NCI-H526 (cell line): ENCODE results near the gene ANAPC5.
"Not testable (repeated sequence)": the region's sequence is repeated elsewhere in the genome, so short reads cannot be mapped to it uniquely, and the experiment has no call there.

Source experiments
- DNase-seq, 2 experiments: peaks; one replicate each; lab custom pipeline; 2025; lab: John Stamatoyannopoulos, UW

The ANAPC5 gene

GRCh38 chr12:121285856-121286255 is 66.4 kb downstream of the ANAPC5 start:
- DNase-seq = no peak

DNA sequence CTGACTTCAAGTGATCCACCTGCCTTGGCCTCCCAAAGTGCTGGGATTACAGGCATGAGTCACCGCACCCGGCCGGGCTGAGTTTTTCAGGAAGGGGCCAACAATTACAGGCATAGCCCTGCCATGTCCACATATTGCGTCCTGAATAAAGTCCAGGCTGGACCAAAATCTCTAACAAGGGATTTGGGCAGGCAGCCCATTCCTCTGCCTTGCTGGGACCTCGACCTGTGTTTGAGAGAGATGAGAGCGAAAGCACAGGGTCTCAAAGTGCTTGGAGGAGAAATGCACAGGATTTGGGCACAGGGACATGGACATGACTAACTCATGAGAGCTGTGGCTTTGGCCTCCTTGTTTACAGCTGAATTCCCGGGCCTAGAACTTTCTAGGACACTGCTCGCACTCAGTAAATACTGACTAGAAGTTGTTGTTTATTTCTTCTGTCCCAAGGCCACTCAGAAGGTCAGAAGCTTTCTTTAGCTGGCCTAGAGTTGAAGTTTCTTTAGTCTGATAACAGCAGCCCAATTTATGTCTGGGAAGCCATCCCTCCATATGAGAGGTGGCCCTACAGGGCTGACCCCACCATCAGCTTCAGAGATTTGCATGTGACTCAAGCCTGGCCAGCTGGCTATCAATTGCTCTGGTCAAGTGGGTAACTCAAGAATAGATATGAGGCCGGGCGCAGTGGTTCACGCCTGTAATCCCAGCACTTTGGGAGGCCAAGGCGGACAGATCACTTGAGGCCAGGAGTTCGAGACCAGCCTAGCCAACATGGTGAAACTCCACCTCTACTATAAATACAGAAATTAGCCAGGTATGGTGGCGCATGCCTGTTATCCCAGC is 67.4 kb downstream of the ANAPC5 start:
- no peak for DNase-seq

GRCh38 chr12:121283841-121284240 is 68.4 kb downstream of the ANAPC5 start:
- no peak for DNase-seq

DNA sequence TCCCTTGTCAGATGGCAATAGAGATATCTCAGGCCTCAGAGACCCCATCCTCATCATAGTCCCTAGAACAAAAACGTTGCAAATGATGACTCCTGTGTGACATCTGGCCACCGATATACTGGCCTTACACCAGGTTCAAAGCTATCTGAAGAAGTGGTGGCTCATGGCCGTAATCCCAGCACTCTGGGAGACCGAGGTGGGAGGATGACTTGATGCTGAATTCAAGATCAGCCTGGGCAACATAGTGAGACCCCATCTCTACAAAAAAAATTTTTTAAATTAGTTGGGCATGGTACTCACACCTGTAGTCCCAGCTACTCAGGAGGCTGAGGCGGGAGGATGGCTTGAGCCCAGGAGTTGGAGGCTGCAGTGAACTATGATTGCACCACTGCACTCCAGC is 68.8 kb downstream of the ANAPC5 start:
- DNase-seq = no peak

GRCh38 chr12:121282910-121283309 is 69.3 kb downstream of the ANAPC5 start:
- DNase-seq = not testable (repeated sequence)

- no peak for DNase-seq
These were observed 70.0 kb downstream of the ANAPC5 start for GRCh38 chr12:121282072-121282742.

DNA sequence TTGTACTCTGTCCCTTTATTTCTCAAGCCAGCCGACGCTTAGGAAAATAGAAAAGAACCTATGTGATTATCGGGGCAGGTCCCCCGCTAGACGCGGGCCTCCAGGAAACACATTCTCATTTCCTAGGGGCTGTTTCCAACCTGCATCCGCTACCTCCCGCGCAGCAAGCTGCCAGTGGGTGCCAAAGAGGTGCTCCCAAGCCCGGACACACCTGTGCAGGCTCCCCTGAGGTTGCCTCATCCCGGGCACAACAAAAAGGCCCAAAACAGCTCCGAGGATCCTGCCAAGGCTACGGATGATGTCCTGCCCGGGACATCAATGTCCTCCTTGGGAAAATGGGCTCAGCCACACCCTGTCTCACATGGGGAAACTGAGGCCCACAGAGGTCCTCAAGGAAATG is 71.1 kb downstream of the ANAPC5 start:
- not testable (repeated sequence) for DNase-seq

DNA sequence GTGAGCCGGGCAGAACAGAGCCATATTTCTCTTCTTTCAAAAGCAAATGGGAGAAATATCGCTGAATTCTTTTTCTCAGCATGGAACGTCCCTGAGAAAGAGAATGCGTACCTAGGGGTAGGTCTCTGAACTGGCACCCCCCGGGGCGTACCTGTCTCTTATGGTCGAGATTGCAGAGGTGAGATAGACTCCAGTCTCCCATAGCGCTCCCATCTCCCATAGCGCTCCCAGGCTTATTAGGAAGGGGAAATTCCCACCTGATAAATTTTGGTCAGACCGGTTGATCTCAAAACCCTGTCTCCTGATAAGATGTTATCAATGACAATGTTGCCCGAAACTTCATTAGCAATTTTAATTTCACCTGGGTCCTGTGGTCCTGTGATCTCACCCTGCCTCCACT is 71.7 kb downstream of the ANAPC5 start:
- DNase-seq = not testable (repeated sequence)

GRCh38 chr12:121279507-121279915 is 72.7 kb downstream of the ANAPC5 start:
- DNase-seq = no peak

- DNase-seq = no peak
These were observed 73.2 kb downstream of the ANAPC5 start for GRCh38 chr12:121279071-121279375.

- DNase-seq = no peak
These were observed 73.8 kb downstream of the ANAPC5 start for GRCh38 chr12:121278169-121279070.

DNA sequence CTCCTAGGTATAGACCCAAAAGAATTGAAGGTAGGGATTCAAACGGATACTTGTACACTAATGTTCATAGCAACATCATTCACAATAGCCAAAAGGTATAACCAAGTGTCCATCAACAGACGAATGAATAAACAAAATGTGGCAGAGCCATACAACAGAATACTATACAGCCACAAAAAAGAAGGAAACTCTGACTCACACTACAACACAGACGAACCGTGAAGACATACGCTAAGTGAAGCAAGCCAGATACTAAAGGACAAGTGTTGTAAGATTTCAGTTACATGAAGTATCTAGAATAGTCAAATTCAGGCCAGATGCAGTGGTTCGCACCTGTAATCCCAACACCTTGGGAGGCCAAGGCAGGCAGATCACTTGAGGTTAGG is 74.8 kb downstream of the ANAPC5 start:
- no peak for DNase-seq

DNA sequence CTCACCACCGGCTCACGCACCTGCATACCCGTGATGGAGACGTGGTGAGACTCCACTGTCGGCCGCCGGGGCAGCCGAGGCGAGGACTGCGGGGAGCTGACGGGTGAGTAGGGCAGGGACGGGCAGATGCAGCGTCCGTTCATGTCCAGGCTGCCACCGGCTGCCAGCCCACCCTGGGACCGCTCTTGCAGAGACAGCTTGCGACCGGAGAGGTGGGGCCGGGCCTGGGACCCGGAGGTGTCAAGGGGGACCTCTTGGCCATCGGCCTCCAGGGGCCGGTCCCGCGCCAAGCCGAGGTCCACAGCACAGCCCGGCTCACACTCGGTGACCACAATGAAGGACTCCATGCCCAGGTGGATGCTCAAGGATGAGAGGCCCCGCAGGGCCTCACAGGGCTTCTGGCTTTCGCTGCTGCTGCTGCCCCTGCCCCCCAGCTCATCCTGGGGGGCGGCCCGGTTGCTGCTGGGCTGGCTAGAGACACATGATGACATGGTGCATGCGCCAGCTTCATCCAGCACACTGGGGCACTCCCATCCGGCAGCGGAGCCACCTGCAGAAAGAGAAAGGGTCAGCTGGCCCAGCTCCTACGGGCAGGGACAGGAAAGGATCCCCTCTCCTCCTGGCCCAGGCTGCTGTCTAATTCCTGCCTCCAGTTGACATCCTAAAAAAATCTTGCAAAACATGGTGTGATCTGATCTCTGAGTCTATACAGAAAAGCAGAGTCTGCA is 78.0 kb downstream of the ANAPC5 start:
- no peak for DNase-seq

DNA sequence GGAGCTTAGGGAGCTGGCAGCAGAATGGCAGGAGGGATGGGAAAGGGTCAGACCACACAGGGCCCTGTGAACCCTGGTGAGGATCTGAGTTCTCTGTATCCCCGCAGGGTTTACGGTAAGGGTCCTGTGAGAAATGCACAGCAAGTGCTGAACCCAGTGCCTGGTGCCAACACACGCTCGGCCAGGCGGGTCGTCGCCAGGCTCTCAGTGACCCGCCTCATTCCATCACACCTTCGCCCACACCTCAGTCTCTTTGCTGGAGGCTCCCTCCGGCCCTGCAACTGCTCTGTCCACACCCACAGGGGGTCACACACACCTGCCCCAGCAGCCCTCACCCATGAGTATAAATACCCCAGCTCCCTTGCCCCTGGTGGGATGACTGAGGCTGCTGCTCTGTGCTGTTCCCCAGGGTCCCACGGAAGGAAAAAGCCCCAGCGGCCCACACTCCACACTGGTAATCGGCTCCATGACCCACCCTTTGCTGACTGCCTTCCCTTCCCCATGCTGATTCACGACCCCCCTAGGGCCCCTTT is 78.8 kb downstream of the ANAPC5 start:
- no peak for DNase-seq

DNA sequence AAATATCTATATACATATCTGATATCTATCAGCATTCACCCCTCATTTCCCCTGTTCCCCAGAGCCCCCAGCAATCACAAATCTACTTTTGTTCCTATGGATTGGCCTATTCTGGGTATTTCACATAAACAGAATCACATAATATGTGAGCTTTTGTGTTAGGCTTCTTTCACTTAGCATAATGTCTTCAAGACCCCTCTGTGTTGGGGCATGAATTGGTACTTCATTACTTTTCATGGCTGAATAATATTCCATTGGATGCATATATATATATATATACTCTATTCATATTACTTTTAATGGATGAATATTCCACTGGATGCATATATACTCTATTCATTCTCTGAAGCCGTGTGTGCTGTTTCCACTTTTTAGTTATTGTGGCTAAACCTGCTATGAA is 84.4 kb downstream of the ANAPC5 start:
- DNase-seq = no peak

- no peak for DNase-seq
These were observed 87.2 kb downstream of the ANAPC5 start for GRCh38 chr12:121264951-121265515.

DNA sequence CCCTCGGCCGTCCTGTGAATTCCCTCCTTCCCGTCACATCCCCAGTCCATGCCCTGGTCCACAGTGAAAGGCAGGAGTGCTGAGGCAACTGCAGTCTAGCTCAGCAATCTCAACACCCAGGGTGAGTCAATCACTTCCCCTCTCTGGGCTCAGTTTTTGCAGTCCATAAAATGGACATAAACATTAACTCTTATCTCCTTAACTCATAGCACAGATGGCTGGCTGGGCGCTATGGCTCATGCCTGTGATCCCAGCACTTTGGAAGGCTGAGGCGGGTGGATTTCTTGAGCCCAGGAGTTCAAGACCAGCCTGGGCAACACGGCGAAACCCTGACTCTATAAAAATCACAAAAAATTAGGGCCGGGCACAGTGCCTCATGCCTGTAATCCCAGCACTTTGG is 88.1 kb downstream of the ANAPC5 start:
- DNase-seq = no peak

GRCh38 chr12:121263206-121263935 is 88.8 kb downstream of the ANAPC5 start:
- DNase-seq = no peak

- no peak for DNase-seq
These were observed 90.8 kb downstream of the ANAPC5 start for GRCh38 chr12:121261398-121261797.

GRCh38 chr12:121260091-121260490 is 92.1 kb downstream of the ANAPC5 start:
- DNase-seq = no peak

GRCh38 chr12:121259074-121259473 is 93.1 kb downstream of the ANAPC5 start:
- no peak for DNase-seq
